ENCODE data around the gene LFNG.

DNA sequence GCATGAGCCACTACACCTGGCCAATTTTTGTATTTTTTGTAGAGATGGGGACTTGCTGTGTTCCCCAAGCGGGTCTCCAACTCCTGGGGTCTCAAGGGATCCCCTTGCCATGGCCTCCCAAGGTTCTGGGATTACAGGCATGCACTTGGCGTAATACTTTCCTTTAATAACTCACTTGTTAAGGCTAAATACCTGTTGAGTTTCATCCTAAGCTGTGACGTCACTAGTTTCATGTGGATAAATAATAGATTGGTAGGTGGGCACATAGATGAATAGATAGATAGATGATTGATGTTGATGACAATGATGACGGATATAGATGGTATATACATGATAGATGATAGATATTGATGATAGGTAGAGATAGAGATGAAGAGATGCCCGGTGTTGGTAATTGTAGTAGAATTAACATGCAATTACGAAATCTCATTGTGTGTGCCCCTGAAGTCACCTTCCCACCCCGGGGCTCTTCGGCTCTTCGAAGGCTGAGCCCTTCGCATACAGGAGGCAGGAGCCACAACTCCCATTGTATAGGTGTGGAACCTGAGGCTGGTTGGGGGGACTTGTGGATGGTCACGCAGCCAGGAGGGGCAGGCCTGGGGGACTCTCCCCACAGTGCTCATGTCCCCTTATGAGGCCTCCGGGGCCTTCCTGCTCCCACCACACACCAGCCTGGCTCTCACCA, 45.9 kb upstream of the LFNG start:
- TF ChIP-seq TP53 (CRISPR knock-in tag; IDR thresholded peaks at IDR 0.05) = no peak
- TF ChIP-seq ZFP36 (IDR thresholded peaks at IDR 0.05; ENCODE audit: borderline replicate concordance, partially characterized antibody) = no peak
- TF ChIP-seq, protein P1, sequence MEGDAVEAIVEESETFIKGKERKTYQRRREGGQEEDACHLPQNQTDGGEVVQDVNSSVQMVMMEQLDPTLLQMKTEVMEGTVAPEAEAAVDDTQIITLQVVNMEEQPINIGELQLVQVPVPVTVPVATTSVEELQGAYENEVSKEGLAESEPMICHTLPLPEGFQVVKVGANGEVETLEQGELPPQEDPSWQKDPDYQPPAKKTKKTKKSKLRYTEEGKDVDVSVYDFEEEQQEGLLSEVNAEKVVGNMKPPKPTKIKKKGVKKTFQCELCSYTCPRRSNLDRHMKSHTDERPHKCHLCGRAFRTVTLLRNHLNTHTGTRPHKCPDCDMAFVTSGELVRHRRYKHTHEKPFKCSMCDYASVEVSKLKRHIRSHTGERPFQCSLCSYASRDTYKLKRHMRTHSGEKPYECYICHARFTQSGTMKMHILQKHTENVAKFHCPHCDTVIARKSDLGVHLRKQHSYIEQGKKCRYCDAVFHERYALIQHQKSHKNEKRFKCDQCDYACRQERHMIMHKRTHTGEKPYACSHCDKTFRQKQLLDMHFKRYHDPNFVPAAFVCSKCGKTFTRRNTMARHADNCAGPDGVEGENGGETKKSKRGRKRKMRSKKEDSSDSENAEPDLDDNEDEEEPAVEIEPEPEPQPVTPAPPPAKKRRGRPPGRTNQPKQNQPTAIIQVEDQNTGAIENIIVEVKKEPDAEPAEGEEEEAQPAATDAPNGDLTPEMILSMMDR (IDR thresholded peaks at IDR 0.05) = no peak
- TF ChIP-seq RAD21 (conservative IDR thresholded peaks at IDR 0.05 in 1 of 2, IDR thresholded peaks at IDR 0.05 in 1 of 2) = no peak
- TF ChIP-seq NR3C1 (IDR thresholded peaks at IDR 0.05) = no peak
- TF ChIP-seq CBX8 (IDR thresholded peaks at IDR 0.05) = no peak
- TF ChIP-seq EP300 (IDR thresholded peaks at IDR 0.05) = no peak
- no peak for TF ChIP-seq ELK1 (IDR thresholded peaks at IDR 0.05; ENCODE audit: low read depth, low read length)
- TF ChIP-seq MAFK (IDR thresholded peaks at IDR 0.05; ENCODE audit: partially characterized antibody) = no peak
- no peak for TF ChIP-seq POLR2A (IDR thresholded peaks at IDR 0.05; ENCODE audit: low read length)
- TF ChIP-seq USF2 (IDR thresholded peaks at IDR 0.05) = no peak
- TF ChIP-seq, protein P2, sequence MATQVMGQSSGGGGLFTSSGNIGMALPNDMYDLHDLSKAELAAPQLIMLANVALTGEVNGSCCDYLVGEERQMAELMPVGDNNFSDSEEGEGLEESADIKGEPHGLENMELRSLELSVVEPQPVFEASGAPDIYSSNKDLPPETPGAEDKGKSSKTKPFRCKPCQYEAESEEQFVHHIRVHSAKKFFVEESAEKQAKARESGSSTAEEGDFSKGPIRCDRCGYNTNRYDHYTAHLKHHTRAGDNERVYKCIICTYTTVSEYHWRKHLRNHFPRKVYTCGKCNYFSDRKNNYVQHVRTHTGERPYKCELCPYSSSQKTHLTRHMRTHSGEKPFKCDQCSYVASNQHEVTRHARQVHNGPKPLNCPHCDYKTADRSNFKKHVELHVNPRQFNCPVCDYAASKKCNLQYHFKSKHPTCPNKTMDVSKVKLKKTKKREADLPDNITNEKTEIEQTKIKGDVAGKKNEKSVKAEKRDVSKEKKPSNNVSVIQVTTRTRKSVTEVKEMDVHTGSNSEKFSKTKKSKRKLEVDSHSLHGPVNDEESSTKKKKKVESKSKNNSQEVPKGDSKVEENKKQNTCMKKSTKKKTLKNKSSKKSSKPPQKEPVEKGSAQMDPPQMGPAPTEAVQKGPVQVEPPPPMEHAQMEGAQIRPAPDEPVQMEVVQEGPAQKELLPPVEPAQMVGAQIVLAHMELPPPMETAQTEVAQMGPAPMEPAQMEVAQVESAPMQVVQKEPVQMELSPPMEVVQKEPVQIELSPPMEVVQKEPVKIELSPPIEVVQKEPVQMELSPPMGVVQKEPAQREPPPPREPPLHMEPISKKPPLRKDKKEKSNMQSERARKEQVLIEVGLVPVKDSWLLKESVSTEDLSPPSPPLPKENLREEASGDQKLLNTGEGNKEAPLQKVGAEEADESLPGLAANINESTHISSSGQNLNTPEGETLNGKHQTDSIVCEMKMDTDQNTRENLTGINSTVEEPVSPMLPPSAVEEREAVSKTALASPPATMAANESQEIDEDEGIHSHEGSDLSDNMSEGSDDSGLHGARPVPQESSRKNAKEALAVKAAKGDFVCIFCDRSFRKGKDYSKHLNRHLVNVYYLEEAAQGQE (IDR thresholded peaks at IDR 0.05) = no peak
- no peak for TF ChIP-seq HOXB5 (CRISPR knock-in tag; IDR thresholded peaks at IDR 0.05)
